Trophoblast cell (in vitro differentiated cells and primary cell): Measurements from ENCODE around the gene OCRL.

ENCODE experiments used
- DNase-seq, 2 donors: peaks; one replicate each; pipeline ENCODE4 v3.0.0-alpha.2; 2016
- H2AFZ ChIP-seq: 2 replicates; pipeline ENCODE4 v1.6.1; 2013; ENCODE audit warnings: low read length, moderate library complexity, mild to moderate bottlenecking; ENCODE audit not compliant: insufficient read depth, poor library complexity
- H2AK5ac ChIP-seq: 2 replicates; pipeline ENCODE4 v1.6.1; 2013; ENCODE audit warnings: mild to moderate bottlenecking, low read length
- H2BK120ac ChIP-seq: 2 replicates; pipeline ENCODE4 v1.6.1; 2013; ENCODE audit warnings: low read length, mild to moderate bottlenecking, moderate library complexity; ENCODE audit not compliant: insufficient read depth, poor library complexity
- H2BK12ac ChIP-seq: 2 replicates; pipeline ENCODE4 v1.6.1; 2013; ENCODE audit warnings: mild to moderate bottlenecking, low read length, moderate library complexity
- H2BK5ac ChIP-seq: 2 replicates; pipeline ENCODE4 v1.6.1; 2013; ENCODE audit warnings: low read length, low read depth, moderate library complexity, mild to moderate bottlenecking; ENCODE audit not compliant: poor library complexity
- H3K14ac ChIP-seq: 2 replicates; pipeline ENCODE4 v1.6.1; 2013; ENCODE audit warnings: mild to moderate bottlenecking, low read length
- H3K18ac ChIP-seq: 2 replicates; pipeline ENCODE4 v1.6.1; 2013; ENCODE audit warnings: mild to moderate bottlenecking, low read length
- H3K23ac ChIP-seq: 2 replicates; pipeline ENCODE4 v1.6.1; 2013; ENCODE audit warnings: low read length
- H3K27ac ChIP-seq: 2 replicates; pipeline ENCODE4 v1.5.1; 2013; ENCODE audit warnings: low read depth, mild to moderate bottlenecking, inconsistent platforms, low read length, moderate library complexity
- H3K27me3 ChIP-seq: 2 replicates; pipeline ENCODE4 v1.6.1; 2013; ENCODE audit warnings: inconsistent platforms, mild to moderate bottlenecking, low read length, moderate library complexity; ENCODE audit not compliant: insufficient read depth
- H3K36me3 ChIP-seq, 2 experiments: 1 replicate in 1 of 2; 2 replicates in 1 of 2; pipeline ENCODE4 v1.6.1; 2013; ENCODE audit warnings: low read length in 2 of 2, mild to moderate bottlenecking in 2 of 2, moderate library complexity in 1 of 2; ENCODE audit not compliant: insufficient read depth in 2 of 2, control insufficient read depth in 1 of 2
- H3K4ac ChIP-seq: 2 replicates; pipeline ENCODE4 v1.6.1; 2013; ENCODE audit warnings: low read depth, mild to moderate bottlenecking, low read length, moderate library complexity
- H3K4me1 ChIP-seq, 2 experiments: 1 replicate in 1 of 2; 2 replicates in 1 of 2; pipeline ENCODE4 v1.6.1; 2013; ENCODE audit warnings: low read length in 2 of 2, mild to moderate bottlenecking in 2 of 2, moderate library complexity in 1 of 2; ENCODE audit not compliant: insufficient read depth in 2 of 2, control insufficient read depth in 1 of 2
- H3K4me2 ChIP-seq: 2 replicates; pipeline ENCODE4 v1.6.1; 2013; ENCODE audit warnings: inconsistent platforms, mild to moderate bottlenecking, low read length, moderate library complexity
- H3K4me3 ChIP-seq: 2 replicates; pipeline ENCODE4 v1.5.1; 2013; ENCODE audit warnings: mild to moderate bottlenecking, low read depth, low read length, inconsistent platforms
- H3K79me1 ChIP-seq: one replicate; pipeline ENCODE4 v1.6.1; 2013; ENCODE audit warnings: low read length
- H3K79me2 ChIP-seq: 2 replicates; pipeline ENCODE4 v1.6.1; 2013; ENCODE audit warnings: low read length, mild to moderate bottlenecking; ENCODE audit not compliant: control insufficient read depth, insufficient read depth, poor library complexity
- H3K9ac ChIP-seq: 2 replicates; pipeline ENCODE4 v1.6.1; 2013; ENCODE audit warnings: mild to moderate bottlenecking, low read length
- H3K9me3 ChIP-seq: 2 replicates; pipeline ENCODE4 v1.6.1; 2013; ENCODE audit warnings: low read depth, mild to moderate bottlenecking, control low read depth, inconsistent platforms, low read length; ENCODE audit not compliant: insufficient read depth
- H4K12ac ChIP-seq: 2 replicates; pipeline ENCODE4 v1.6.1; 2013; ENCODE audit warnings: low read depth, mild to moderate bottlenecking, low read length, moderate library complexity
- H4K8ac ChIP-seq: 2 replicates; pipeline ENCODE4 v1.6.1; 2013; ENCODE audit warnings: low read depth, mild to moderate bottlenecking, low read length, moderate library complexity
- H4K91ac ChIP-seq: one replicate; pipeline ENCODE4 v1.6.1; 2013; ENCODE audit warnings: low read depth, mild to moderate bottlenecking, low read length, moderate library complexity
- WGBS: extraction: QIAGEN DNeasy Blood & Tissue Kit; methylation state at CpG from one replicate; pipeline ENCODE4 v1.1.7; 2013; ENCODE audit warnings: missing lambda C conversion rate; ENCODE audit not compliant: insufficient read length, insufficient coverage; ENCODE audit errors: extremely low coverage; 5-methylcytosine and 5-hydroxymethylcytosine counted together

OCRL gene

DNA sequence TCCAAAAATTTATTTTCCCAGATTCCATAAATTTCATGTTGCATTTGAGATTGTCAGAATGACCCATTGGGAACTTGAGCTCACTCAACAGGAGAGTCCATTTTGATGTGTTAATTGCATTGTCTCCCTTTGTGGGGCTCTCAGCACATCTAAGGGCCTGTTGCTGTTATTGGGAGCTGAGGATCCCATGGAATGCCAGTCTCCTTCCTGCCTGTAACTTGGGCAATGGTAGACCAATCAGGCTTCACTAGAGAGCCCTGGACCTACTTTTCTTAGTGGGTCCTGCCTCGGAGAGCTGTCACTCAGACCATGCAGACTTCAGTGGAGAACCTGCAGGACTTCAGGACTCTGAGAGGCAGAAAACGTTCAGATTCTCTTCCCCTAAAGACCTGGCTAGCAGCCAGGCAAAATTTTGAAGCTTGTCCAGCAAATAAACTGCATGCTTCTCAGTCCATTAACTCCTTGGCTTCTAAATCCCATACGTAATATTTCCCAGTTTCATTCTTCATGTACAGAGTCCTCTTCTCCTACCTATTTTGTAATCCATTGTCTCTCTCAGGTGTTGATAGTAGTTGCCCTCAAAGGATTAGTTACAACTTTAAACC lies 25.1 kb downstream of the OCRL start:
- Histone ChIP-seq H3K4me1 (no peaks in the 10 kb centered on the region), H2BK5ac (no peak overlapping the region), H3K27me3 (no peaks in the 10 kb centered on the region), H4K8ac (no peak overlapping the region), H2BK12ac (no peak overlapping the region), H3K14ac (no peak overlapping the region), H2AK5ac (no peak overlapping the region), H3K23ac (no peak overlapping the region), H3K27ac (no peak overlapping the region), H3K18ac (no peak overlapping the region), H3K79me1 (no peaks in the 10 kb centered on the region), H2AFZ (no peak overlapping the region), H3K4me3 (no peak overlapping the region), H2BK120ac (no peak overlapping the region), H4K91ac (no peak overlapping the region), H3K9ac (no peak overlapping the region), H3K4me2 (no peak overlapping the region), H3K36me3 (peaks cover 2 to 4% of the 10 kb centered on the region in 2 experiments), H3K79me2 (no peaks in the 10 kb centered on the region), H3K4ac (no peak overlapping the region), H3K9me3 (no peaks in the 10 kb centered on the region), H4K12ac (no peak overlapping the region)
- no peak for DNase-seq
- WGBS, result no CpG with 5 or more reads among the region's 3 CpGs

GRCh38 chrX:129566073-129566472 lies 26.0 kb downstream of the OCRL start:
- Histone ChIP-seq H2BK12ac (no peak overlapping the region), H3K4me2 (no peak overlapping the region), H2AK5ac (no peak overlapping the region), H4K8ac (no peak overlapping the region), H3K18ac (no peak overlapping the region), H4K91ac (no peak overlapping the region), H3K79me2 (no peaks in the 10 kb centered on the region), H3K36me3 (peaks cover 2 to 4% of the 10 kb centered on the region in 2 experiments), H3K27ac (no peak overlapping the region), H3K9ac (no peak overlapping the region), H4K12ac (no peak overlapping the region), H3K23ac (no peak overlapping the region), H3K4me1 (no peaks in the 10 kb centered on the region), H3K14ac (no peak overlapping the region), H3K79me1 (no peaks in the 10 kb centered on the region), H3K9me3 (no peaks in the 10 kb centered on the region), H3K4ac (no peak overlapping the region), H2BK5ac (no peak overlapping the region), H3K4me3 (no peak overlapping the region), H2BK120ac (no peak overlapping the region), H3K27me3 (no peaks in the 10 kb centered on the region), H2AFZ (no peak overlapping the region)
- no CpG with 5 or more reads among the region's 1 CpG for WGBS
- DNase-seq, result no peak

DNA sequence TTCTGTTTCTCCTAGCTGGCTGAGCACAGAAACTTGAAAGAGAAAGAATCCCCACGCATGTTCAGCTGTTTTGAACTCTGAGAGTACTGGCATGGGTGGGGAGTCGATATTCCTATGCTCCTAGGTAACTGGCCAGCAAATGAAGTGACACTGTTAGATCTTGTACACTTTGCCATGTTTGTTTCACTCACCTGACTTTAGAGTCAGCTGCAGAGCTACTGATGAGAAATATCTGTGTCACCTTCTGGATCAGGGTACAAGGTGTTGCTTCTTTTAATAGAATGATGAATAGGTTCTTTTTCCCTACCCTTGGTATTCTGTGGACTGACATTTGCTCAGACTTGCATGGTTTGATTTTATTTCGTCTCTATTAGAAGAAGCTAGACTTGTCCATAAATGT lies 28.3 kb downstream of the OCRL start:
- no peak overlapping the region for H4K12ac ChIP-seq
- H2BK12ac ChIP-seq, result no peak overlapping the region
- H2BK5ac ChIP-seq, result no peak overlapping the region
- no peak overlapping the region for H4K91ac ChIP-seq
- WGBS, result no CpG with 5 or more reads among the region's 3 CpGs
- no peak for DNase-seq
- no peak overlapping the region for H2AFZ ChIP-seq
- H2BK120ac ChIP-seq, result no peak overlapping the region
- no peaks in the 10 kb centered on the region for H3K79me2 ChIP-seq
- no peak overlapping the region for H3K23ac ChIP-seq
- no peak overlapping the region for H4K8ac ChIP-seq
- H3K4ac ChIP-seq, result no peak overlapping the region
- no peak overlapping the region for H3K4me2 ChIP-seq
- no peak overlapping the region for H2AK5ac ChIP-seq
- H3K27ac ChIP-seq, result no peak overlapping the region
- H3K18ac ChIP-seq, result no peak overlapping the region
- H3K4me1 ChIP-seq, result no peaks in the 10 kb centered on the region
- H3K9ac ChIP-seq, result no peak overlapping the region
- H3K36me3 ChIP-seq, result peaks cover 2 to 5% of the 10 kb centered on the region in 2 experiments
- H3K27me3 ChIP-seq, result no peaks in the 10 kb centered on the region
- no peaks in the 10 kb centered on the region for H3K9me3 ChIP-seq
- no peak overlapping the region for H3K4me3 ChIP-seq
- no peak overlapping the region for H3K14ac ChIP-seq
- H3K79me1 ChIP-seq, result no peaks in the 10 kb centered on the region

- Histone ChIP-seq H2BK12ac (no peak overlapping the region), H3K27me3 (no peaks in the 10 kb centered on the region), H4K12ac (no peak overlapping the region), H3K23ac (no peak overlapping the region), H3K14ac (no peak overlapping the region), H2AK5ac (no peak overlapping the region), H4K91ac (no peak overlapping the region), H2BK120ac (no peak overlapping the region), H4K8ac (no peak overlapping the region), H3K9ac (no peak overlapping the region), H2BK5ac (no peak overlapping the region), H3K18ac (no peak overlapping the region), H3K36me3 (peaks cover 0 to 11% of the 10 kb centered on the region in 2 experiments), H3K79me2 (no peaks in the 10 kb centered on the region), H3K4me2 (no peak overlapping the region), H3K4me1 (no peaks in the 10 kb centered on the region), H3K79me1 (no peaks in the 10 kb centered on the region), H3K9me3 (no peaks in the 10 kb centered on the region), H2AFZ (no peak overlapping the region), H3K4ac (no peak overlapping the region), H3K4me3 (no peak overlapping the region), H3K27ac (no peak overlapping the region)
- no CpG with 5 or more reads among the region's 2 CpGs for WGBS
- no peak for DNase-seq
Observed at GRCh38 chrX:129572422-129572821, 32.4 kb downstream of the OCRL start.
